GM18520 (cell line): ENCODE data around the gene ADAP1.
"Not testable (repeated sequence)": the region's sequence is repeated elsewhere in the genome, so short reads cannot be mapped to it uniquely, and the experiment has no call there.

Source experiments
- ATAC-seq: cut with Tn5 transposase; IDR thresholded peaks from one replicate; pipeline ENCODE4 v1.9.1; 2021; ENCODE audit not compliant: unreplicated experiment

The ADAP1 gene

DNA sequence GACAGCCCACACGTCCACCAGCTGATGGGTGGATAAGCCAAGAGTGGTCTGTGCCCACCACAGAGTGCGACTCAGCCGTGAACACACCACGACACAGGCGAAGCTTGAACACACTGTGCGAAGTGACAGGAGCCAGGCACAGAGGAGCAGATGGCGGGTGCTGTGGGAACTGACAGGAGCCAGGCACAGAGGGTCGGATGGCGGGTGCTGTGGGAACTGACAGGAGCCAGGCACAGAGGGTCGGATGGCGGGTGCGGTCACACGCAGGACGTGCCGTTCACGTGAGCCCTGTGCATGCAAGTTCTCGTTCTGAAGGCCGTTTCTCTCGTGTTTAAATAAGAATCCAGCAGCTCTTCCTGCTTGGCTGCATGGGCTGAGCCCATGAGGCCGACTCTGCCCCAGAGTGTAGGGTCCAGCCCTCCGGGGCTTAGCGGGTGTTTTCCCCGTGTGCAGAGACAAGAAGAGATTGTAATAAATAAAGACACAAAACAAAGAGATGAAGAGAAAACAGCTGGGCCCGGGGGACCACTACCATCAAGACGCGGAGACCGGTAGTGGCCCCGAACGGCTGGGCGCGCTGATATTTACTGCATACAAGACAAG lies 5.9 kb upstream of the ADAP1 start:
- no peak for ATAC-seq

DNA sequence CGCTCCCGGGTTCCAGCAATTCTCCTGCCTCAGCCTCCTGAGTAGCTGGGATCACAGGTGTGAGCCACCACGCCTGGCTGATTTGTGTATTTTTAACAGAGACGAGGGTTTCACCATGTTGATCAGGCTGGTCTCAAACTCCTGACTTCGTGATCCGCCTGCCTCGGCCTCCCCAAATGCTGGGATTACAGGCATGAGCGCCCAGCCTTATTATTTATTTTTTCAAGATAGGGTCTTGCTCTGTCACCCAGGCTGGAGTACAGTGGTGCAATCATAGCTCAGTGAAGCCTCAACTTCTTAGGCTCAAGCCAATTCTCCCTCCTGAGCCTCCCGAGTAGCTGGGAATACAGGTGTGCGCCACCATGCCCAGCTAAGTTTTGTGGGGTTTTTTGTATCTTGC lies 5.3 kb upstream of the ADAP1 start:
- not testable (repeated sequence) for ATAC-seq

DNA sequence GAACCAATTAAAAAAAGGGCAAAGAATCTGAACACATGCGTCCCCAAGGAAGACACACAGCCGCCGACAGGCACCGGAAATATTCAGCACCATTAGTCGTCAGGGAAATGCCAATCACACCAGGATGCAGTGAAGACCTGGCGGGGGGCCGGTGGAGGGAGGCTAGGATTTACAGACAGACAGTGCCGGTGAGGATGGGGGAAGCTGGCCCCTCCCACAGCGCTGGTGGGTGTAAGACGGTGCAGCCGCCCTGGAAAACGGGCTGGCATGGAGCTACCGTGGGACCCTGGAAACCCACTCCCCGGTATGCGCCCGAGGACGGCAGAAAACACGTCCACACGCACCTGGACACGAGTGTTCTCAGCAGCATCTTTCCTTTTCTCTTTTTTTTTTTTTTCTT lies 4.8 kb upstream of the ADAP1 start:
- ATAC-seq, result no peak

GRCh38 chr7:958221-959200 lies 4.0 kb upstream of the ADAP1 start:
- no peak for ATAC-seq

DNA sequence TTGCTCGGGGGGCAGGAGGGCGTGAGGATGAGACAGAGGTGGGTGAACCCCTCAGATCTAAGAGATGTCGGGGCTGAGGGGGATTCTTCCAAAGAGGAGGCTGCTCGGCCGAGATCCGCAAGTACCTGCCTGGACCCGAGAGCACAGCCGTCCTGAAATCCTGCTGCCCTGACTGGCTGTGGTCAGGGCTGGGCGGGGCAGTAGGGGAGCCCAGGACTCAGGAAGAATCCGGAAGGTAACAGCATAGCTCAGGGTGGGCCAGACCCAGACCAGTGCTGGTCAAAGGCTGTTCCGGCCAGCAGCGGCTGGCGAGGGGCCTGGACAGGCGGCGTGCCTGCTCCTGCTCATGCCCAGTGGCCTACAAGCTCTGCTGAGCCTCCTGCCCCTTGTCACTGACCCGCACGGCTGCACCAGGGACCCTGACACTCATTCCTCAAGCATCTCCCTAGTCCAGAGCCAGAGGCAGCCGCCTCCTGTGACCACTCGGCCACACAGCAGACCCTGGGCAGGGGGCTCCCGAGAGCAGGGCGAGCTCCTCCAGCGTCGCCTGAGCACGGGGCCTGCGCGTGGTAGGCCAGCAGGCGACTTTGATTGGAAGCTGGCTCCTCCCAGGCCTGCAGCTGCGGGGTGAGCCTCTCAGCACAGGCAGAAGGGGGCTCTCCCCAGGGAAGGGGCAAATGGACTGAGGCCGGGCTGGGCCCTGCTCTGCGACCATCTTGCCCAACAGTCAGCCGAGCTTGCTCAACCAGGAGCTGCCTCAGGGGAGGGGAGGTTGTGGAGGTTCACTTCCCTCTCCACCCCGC lies 3.1 kb upstream of the ADAP1 start:
- ATAC-seq, result no peak

DNA sequence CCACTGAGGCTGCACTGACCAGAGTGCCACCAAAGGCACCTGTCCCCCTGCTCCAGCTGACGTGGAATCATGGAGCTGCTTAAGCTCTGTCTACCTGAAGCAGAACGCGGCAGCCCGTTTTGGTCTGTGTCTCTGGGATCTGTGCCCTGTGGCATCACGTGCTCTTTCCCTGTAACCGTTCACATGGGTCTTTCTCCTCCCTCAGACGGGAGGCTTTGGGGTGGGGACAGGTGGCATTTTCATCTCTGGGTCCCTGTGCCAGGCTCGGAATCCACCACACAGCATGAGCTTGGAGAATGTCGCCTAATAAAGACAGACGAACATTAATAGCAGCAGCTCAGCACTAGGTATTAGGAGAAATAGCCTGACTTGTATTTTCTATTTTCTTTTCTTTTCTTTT lies 1.6 kb upstream of the ADAP1 start:
- ATAC-seq, result no peak

- no peak for ATAC-seq
These were observed 743 bp downstream of the ADAP1 start for GRCh38 chr7:953547-954327.

- no peak for ATAC-seq
These were observed 1.7 kb downstream of the ADAP1 start for GRCh38 chr7:952548-953441.

- no peak for ATAC-seq
These were observed 2.5 kb downstream of the ADAP1 start for GRCh38 chr7:951881-952547.

GRCh38 chr7:949021-949934 lies 5.2 kb downstream of the ADAP1 start:
- no peak for ATAC-seq

- no peak for ATAC-seq
These were observed 6.9 kb downstream of the ADAP1 start for GRCh38 chr7:947391-948210.

- no peak for ATAC-seq
These were observed 8.1 kb downstream of the ADAP1 start for GRCh38 chr7:946256-946996.

DNA sequence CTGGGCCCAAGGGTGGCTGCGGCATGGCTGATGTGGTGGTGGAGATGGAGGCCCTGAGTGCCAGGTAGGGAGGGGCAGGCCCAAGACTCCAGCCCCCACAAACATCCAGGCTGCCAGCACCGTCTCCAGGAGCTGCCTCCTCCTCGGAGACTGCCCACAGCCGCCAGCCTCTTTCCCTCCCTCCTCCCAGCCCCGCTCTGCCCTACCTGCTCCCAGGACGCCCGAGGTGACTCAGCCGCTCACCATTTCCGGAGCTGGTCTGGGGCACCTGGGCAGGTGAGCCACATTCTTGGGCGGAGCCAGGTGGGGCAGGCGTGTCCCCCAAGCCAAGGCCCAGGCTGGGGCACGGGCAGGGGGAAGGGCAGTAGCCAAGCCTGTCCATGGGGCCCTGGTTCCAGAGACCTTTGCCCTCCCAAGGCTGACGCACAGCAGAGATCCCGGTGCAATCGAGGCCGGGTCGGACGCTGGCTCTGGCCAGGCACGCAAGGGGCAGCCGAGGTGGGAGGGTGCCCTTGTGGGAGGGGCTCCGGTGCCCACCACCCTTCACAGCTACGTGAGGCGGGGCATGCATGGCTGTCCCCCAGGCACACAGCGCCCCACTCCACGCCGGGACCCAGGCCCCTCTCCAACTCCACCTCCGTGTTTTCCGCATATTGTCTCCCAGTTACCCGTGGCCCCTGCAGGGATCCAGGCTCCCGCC lies 8.8 kb downstream of the ADAP1 start:
- ATAC-seq, result no peak

DNA sequence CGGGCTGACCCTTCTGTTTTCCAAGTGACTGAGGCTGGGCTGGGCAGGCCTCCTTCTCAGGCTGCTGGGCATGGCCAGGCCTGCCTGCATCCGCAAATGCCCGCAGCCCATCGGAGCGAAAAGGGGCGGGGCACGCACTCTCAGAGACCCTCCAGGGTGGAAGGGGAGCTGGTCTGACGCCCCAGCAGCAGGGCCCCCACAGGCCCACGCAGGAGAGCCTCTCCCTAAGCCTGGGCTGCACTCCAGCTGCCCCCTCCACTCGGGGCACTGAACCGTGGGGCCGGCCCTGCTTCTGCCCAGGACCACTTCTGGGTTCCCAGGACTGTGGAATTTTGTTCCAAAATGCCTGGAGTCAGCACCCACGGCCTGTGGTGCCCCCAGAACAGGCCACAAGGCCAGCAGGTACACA lies 9.3 kb downstream of the ADAP1 start:
- no peak for ATAC-seq

- ATAC-seq, result no peak
These were observed 9.7 kb downstream of the ADAP1 start for GRCh38 chr7:944744-945143.

- ATAC-seq, result not testable (repeated sequence)
These were observed 10.7 kb downstream of the ADAP1 start for GRCh38 chr7:943793-944192.
